GM18498 (cell line): ENCODE measurements around the gene EIF2A.

ENCODE experiments used
- ATAC-seq: cut with Tn5 transposase; IDR thresholded peaks from one replicate; pipeline ENCODE4 v1.9.1; 2021; ENCODE audit warnings: mild to moderate bottlenecking, moderate library complexity; ENCODE audit not compliant: unreplicated experiment

Gene EIF2A

DNA sequence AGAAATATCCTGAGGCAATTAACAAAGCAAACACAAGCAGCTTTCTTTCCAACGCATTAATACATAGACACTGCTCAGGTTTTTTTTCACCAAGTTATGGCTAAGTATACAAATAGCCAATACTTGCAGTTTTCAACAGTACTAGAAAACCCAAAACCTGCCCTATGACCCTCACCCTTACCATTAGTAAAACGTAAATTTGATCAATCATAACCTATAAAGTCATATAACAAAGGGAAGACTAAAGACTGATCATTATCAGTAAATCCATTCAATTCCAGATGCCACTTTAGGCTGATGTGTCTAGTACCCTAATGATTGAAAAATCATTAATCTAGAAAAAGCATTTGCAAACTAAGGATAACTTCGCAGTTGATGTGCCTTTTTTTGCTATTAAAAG lies 3.5 kb upstream of the EIF2A start:
- ATAC-seq = no peak

DNA sequence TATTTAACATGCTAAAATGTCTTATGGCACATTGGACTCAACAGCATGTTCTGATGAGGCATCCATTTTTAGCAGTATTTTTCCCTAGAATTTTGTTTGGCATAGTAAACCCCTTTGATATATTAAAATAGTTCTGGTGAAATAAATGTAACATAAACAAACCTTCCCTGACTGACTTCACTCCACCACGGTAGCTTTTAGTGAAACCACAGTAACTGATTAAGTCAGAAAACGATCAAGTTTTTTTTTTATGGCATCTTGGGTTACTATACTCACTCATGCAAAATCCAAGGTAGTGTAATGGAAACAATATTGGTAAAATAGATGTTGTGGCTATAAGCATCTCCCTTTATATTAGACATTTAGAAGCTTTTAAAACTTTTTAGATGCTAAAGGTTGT lies 3.1 kb upstream of the EIF2A start:
- no peak for ATAC-seq

DNA sequence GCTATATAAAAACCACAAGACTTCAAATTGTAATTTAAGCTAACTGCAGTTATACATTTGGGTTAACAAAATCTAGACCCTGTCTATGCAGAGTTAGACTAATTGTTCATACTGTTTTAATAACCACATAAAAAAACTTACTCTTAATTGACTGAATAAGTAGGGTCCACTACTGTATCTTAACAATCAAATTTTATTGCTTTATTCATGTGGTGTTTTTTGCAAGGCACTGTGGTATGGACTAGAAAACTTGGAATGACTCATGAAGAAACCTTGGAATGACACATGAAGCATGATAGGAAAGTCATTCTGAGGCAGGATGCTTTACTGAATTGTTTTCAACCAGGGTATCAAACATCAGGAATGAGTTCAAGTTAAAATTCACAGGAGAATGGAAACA lies 2.5 kb upstream of the EIF2A start:
- ATAC-seq = no peak

DNA sequence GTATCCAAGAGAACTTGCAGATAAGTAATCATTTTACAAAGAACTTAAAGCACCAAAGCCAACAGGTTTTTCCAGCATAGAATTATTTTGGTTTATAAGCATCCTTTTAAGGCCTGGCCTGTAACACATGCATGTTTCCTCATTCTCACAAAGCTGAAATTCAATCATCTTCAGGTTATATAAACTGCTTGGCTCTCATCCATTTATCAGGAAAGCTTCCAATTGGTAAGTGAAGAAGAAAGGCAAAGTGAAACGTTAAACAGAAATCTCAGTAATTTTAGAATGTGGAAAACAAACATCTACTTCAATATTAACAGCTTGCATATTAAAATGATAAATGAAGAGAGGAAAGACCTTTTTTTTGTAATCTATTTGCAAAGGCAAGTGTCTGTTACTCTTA lies 1.9 kb upstream of the EIF2A start:
- no peak for ATAC-seq

DNA sequence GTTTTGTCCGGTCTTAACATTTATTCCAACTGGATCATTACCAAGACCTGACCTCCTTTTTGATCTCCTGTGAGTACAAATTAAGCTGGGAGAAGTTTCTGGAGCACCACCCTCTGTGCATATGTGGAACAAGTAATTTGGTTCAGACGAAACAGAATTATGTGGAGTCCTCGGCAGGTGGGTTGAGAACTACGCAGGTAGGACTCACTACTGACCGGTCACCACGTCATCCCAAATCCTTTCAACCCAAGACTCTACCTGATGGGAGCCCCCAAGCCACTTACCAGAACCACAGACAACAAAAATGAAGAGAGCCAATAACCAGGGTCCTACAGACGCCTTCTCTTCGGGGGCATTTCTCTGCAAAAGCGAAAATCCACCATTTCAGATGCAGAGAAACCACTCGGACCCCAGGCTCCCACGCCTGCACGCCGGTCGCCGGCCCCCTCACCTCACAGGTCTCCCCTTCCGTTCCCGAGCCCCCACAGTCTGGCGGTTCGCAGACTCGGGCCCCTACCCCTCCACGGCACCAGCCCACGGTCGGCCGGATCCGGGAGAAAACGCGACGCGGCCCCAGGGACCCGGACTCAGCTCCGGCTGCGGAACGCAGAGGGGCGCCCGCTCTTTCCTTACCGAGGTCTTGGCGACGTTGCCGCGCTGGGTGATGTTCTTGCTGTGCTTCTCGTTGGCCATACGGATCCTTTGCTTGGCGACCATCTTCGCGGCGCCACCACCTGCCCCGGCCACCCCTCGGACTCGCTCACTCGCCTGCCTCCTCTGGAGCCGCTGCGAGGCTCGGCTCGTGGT lies 965 bp upstream of the EIF2A start:
- no peak for ATAC-seq

DNA sequence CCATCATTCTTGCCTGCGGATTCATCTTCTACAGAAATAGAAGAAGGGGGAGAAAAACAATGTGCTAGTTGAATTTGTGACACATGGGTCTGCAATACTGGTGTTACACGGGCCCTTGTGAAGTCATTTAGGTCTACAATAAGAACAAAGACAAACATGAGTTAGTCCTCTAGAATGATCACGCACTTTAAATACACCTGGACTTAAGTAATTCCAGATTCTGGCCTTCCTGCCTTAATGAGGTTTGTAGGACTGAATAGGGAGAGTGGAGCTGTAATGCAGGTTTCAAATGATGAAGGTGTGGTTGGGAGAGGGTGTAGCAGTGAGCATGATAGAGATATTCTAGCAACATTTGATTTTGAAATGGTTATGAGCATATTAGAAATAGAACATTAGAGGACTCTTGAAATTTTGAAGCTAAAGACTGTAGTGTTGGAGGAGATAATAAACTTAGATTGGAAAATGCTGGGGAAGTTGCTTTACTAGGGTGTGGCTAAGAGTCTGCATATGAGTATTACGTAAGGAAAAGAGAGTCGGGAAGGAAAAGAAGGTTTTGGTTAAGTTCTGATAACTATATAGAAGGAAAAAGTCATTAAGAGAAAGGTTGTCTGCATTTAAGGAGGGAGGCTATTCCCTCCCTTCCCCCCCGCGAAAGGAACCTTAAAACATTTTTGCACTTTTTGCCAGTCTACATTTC lies 606 bp downstream of the EIF2A start:
- ATAC-seq = no peak

DNA sequence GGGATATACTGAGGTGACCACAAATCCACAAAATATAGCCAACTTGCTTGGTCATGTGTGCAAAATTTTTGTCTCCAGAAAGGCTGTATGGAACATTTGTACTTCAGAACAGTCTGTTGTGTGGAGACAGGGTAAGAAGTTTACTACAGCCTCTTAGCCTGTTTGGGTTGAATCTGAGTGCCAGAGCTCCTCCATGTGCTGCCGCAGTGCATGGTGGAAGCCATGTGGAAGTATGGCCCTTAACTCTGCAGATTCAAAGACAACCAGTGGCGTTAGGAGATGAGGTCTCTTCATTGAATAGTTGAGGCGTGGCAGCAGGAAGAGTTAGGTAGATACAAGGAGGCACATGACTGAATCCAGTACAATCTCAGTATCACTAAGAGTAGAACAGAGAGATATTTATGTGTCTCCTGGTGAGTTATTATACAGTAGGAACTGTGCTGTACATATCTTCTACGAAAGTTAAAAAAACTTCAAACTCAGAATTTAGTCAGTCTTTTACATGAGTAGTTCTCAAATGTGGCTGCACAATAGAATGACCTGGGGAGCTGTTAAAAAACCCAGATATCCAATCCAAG lies 9.4 kb downstream of the EIF2A start:
- no peak for ATAC-seq

DNA sequence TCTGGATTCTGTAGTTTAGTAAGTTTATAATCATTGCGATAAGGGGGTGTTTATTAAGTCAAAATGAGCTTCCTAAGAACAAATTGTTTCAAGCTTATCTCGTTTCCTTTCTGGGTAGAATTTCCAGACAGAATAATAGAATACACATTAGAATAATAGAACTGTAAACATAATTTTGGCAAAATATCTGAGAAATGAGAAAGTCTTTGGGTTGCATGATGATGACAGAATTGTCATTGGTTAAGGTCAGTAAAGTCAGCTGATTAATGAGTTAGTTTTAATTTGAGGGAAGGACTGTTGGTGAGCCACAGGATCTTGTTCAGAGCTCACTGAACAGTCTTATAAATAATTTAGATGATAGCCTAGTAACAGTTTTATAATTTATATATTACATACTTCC lies 10.2 kb downstream of the EIF2A start:
- ATAC-seq = no peak

DNA sequence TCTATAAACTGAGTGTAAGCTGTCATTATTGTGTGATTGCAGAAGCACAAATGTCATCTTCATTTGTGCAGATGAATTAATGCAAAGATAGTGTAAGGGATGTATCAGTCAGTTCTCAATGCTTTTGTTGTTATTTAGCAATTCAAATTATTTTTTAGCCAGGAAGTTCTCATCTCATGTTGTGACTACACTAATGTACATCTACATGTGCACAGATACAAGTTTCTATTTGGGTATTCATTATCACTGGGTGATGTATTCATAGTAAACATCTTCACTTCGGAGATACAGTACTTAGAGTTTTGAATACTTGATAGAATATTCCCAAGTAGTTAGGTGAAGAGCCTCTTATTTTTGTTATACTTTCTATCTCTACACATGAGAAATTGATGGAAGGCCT lies 11.1 kb downstream of the EIF2A start:
- ATAC-seq = no peak

DNA sequence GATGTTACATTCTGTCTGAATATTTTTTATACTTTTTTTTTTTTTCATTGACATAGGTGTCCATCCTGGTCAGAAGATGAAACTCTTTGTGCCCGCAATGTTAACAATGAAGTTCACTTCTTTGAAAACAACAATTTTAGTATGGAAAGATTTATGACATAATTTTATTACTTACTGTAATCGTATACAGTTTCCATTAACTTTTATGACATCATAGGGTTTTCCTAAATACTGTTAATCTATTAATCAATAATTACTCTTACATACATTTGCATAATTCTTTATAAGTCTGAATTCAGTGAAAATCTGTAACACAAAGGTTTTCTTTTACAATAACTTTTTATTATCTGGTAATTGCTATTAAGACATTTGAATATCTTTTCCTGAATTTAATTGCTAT lies 17.7 kb downstream of the EIF2A start:
- no peak for ATAC-seq

DNA sequence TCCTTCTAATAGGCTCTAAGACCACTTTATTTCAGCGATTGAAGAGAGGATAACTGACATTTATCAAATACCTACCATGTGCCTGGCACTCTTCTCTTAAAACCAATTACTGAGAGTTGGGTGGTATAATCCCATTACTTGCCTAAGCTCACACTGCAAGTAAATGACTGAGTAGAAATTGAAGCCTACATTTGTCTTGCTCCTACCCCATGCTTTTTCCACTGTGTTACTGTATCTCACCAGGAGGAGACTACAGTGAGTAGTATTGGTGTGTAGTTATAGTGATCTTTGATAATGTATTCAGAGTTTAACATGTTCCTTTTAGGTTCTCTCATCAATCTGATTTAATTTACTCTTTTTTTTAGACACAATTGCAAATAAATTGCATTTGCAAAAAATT lies 20.7 kb downstream of the EIF2A start:
- ATAC-seq = no peak

DNA sequence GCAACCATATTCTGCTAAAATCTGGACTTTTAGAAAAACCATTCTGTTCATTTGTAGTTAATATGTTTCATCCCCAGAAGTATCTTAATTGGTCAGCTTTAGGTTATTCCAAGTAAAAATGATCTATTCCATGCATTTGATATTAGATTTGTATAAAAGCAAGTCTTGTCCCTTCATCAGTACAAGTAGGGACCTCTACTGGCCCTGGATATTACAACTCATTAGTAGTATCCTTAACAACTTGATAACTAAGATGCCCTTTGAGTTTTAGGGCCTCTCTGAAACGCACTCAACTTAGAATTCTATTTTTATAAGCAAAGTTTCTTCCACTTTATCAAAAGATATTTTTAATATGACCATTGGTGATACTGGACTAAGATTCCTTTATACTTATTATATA lies 31.3 kb downstream of the EIF2A start:
- ATAC-seq = no peak

DNA sequence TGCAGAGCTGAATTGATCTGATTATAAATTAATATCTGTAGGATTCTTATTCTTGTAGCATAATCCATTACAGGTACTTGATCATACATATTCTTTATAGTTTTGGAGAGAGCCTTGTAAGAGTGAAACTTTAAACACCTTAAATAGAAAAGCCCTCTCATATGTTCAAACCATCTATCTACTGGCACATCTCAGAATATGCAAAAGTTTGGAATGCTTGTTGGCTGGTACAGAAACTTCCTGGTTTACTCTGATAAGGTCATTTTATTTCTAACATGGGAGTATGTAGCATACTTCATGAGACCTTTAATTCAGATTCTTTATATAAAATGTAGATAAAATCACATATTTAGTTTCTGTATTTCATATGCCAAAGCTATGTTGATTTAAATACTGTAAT lies 34.6 kb downstream of the EIF2A start:
- ATAC-seq = no peak

DNA sequence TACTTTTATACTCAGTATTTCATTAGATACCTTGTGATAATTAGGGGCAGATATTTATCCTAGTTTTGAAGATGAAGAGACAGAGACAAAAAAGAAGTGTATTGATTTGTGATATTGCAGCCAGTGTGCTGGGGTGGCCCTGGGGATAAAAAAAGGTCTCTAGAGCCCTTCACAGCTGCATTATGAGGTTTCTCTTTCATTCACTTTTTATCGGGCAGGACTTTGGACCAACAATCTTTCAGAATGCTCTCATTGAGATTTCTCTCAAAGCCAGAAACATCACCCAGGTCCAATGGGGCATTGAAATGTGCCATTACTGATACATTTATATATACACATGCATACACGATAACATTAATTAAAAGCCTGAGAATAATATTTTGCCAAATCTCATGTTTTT lies 36.0 kb downstream of the EIF2A start:
- peak; percentile 83 for ATAC-seq

DNA sequence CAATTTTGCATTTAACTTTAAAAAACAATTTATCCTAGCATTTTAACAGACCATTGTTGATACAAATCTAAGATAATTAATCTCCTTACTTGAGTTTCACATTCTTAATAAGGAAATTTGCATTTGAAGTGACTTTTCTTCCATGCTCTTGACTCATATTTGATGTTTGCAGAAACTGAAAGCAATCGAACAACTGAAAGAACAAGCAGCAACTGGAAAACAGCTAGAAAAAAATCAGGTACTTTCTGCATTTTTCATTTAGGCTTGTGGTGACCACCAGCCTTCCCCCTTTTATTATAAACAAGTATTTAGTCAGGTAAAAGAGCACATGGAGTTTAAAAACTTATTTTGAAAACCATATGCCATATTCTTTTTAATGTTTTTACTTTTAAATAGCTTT lies 36.4 kb downstream of the EIF2A start:
- peak; percentile 69 for ATAC-seq

DNA sequence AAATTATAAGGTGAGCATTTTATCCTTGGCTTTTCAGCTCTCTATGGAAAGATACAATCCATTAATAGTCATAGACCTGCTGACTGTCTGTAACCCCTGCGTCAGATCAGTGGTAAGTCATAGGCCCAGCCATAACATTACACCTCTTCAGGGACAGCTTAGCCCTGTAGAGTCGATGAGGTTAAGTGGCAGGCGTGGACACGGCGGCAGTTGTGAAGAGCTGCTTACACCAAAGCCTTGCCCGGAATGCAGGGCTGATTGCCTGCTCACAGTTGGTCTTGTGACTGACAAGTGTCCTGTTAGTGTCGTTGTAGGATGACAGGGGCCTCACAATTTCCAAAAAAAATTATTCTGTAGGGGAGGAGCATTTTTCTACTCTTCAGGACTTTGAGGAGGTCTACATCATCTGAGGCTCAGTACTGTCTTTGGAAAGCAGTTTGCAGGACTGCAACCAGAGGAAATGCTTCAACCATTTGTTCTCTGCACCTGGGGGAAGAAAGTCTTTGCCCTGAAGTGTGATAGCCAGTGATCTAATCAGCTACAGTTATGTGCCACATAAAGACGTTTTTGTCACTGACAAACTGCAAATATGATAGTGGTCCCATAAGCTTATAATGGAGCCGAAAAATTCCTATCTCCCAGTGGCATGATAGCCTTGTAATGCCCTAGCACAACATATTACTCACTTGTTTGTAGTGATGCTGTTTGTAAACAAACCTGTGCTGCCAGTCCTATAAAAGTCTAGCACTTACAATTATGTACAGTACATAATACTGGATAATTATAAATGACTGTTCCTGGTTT lies 41.6 kb downstream of the EIF2A start:
- no peak for ATAC-seq

DNA sequence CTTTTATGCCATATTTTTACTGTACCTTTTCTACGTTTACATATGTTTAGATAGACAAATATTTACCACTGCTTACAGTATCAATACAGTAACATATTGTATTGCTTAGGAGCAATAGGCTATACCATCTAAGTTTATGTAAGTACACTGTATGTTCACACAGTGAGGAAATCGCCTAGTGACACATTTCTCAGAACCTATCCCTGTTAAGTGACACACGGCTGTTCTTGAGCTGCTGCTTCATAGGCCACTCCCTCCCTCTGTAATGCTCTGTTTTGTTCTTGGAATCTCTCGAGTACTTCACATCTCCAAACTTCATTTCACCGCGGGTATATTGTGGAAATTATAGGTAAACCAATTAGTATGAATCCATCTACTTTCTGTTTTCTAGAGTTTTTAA lies 43.2 kb downstream of the EIF2A start:
- no peak for ATAC-seq

DNA sequence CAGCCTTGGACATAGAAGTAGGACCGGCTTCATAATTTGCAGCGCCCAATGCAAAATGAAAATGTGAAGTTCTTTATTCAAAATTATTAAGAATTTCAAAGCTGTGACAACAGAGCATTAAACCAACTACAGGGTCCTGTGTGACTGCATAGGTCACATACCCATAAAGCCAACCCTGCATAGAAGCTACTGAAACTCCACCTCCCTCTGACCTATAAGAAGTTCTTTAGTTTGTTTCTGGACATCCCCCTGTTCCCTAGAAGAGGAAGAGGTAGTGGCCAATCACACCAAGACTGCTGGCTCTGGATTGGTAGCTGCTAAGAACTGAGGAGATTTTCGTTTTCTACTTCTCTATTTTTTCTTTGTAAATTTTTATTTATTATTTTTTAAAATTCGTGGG lies 47.6 kb downstream of the EIF2A start:
- no peak for ATAC-seq

DNA sequence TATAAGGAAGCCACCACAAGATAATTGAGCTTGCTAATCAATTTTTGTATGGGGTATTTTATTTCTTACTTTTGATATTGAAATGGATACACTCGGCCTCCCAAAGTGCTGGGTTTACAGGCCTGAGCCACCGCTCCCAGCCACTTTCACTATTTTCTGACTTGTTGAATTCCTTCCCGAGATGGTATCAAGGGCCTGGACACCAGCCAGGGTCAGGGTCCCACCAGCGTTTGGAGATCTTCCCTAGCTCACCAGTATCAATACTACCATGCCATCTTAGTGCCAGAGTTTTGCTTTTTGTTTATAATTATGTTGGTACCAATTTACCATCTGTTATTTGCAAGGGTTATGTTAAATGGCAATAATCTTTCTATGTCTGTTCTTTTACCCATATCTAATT lies 51.1 kb downstream of the EIF2A start:
- ATAC-seq = no peak

DNA sequence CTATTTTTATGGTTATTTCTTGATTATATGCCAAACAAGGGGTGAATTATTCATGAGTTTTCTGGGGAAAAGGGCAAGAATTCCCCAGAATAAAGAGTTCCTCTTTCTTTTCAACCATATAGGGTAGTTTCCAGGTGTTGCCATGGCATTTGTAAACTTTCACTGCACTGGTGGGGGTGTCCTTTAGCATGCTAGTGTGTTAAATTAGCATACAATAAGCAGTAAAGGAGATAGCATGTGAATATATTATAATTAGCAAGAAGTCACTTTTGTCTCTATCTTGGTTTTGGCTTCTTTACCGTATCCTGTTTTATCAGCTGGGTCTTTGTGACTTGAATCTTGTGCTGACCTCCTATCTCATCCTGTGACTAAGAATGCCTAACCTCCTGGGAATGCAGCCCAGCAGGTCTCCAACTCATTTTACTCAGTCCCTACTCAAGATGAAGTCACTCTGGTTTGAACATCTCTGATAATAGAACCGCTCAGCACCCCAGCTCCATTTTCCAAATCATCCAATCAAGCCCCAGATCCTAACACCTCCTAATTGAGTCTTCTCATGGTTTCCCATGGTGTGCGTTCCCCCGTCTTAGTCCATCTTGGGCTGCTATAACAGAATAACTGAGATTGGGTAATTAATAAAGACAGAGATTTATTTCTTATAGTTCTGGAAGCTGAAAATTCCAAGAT lies 53.2 kb downstream of the EIF2A start:
- no peak for ATAC-seq
